Stimulated activated naive CD4-positive, alpha-beta T cell (primary cell): Measurements from ENCODE around the gene DMD.

Experiments
- DNase-seq, 6 experiments: peaks; one replicate each; lab custom pipeline; 2025; lab: John Stamatoyannopoulos, UW

The DMD gene

GRCh38 chrX:31858915-31859314, 1352.4 kb downstream of the DMD start:
- DNase-seq = no peak

- no peak for DNase-seq
These were observed 1356.6 kb downstream of the DMD start for GRCh38 chrX:31854716-31855115.

GRCh38 chrX:31851761-31852160, 1359.6 kb downstream of the DMD start:
- no peak for DNase-seq

- DNase-seq = no peak
These were observed 1363.6 kb downstream of the DMD start for GRCh38 chrX:31847773-31848172.

GRCh38 chrX:31845003-31845402, 1366.3 kb downstream of the DMD start:
- DNase-seq = no peak

GRCh38 chrX:31838617-31839016, 1372.7 kb downstream of the DMD start:
- DNase-seq = no peak

GRCh38 chrX:31837445-31838049, 1373.8 kb downstream of the DMD start:
- no peak for DNase-seq

- DNase-seq = no peak
These were observed 1374.9 kb downstream of the DMD start for GRCh38 chrX:31836479-31836878.

- no peak for DNase-seq
These were observed 1379.1 kb downstream of the DMD start for GRCh38 chrX:31832263-31832662.

GRCh38 chrX:31820430-31821210, 1390.7 kb downstream of the DMD start:
- no peak for DNase-seq

GRCh38 chrX:31819455-31819854, 1391.9 kb downstream of the DMD start:
- no peak for DNase-seq

GRCh38 chrX:31811106-31811505, 1400.2 kb downstream of the DMD start:
- no peak for DNase-seq

- no peak for DNase-seq
These were observed 1403.0 kb downstream of the DMD start for GRCh38 chrX:31808357-31808756.

GRCh38 chrX:31807165-31807564, 1404.2 kb downstream of the DMD start:
- DNase-seq = no peak

GRCh38 chrX:31805781-31806180, 1405.6 kb downstream of the DMD start:
- no peak for DNase-seq

GRCh38 chrX:31800219-31800618, 1411.1 kb downstream of the DMD start:
- DNase-seq = no peak

GRCh38 chrX:31796624-31797023, 1414.7 kb downstream of the DMD start:
- DNase-seq = no peak

- no peak for DNase-seq
These were observed 1463.9 kb downstream of the DMD start for GRCh38 chrX:31747411-31747810.

- no peak for DNase-seq
These were observed 1468.3 kb downstream of the DMD start for GRCh38 chrX:31743004-31743403.

- DNase-seq = no peak
These were observed 1493.9 kb downstream of the DMD start for GRCh38 chrX:31717474-31717873.

- DNase-seq = no peak
These were observed 1495.7 kb downstream of the DMD start for GRCh38 chrX:31715675-31716074.

GRCh38 chrX:31714797-31715196, 1496.6 kb downstream of the DMD start:
- no peak for DNase-seq

- DNase-seq = no peak
These were observed 1498.2 kb downstream of the DMD start for GRCh38 chrX:31713120-31713519.

- no peak for DNase-seq
These were observed 1500.2 kb downstream of the DMD start for GRCh38 chrX:31711166-31711565.
